H1 (cell line): ENCODE results near the gene UBE3C. TPM values are rescaled to one million over a fixed set of nuclear protein-coding genes. Genes with fewer than 3 reads are reported as not detected.

Experiments
- CTCF ChIA-PET: fragments of 300-600 bp; sonication (Branson Sonifier 250); formaldehyde crosslinking; loops from one replicate; lab custom pipeline; 2021; ENCODE audit not compliant: partially characterized antibody; lab: Charles Lee
- POLR2A ChIA-PET: fragments of 300-600 bp; sonication (Branson Sonifier 250); formaldehyde crosslinking; loops from one replicate; lab custom pipeline; 2021; ENCODE audit warnings: inconsistent platforms; ENCODE audit not compliant: partially characterized antibody; lab: Charles Lee
- DNase-seq, 2 experiments: peaks; one replicate each; pipeline versions ENCODE4 v3.0.0 to v3.0.0-alpha.2; 2010 to 2022; ENCODE audit warnings: low spot score in 2 of 2, low read depth in 1 of 2, mixed read lengths in 1 of 2
- FAIRE-seq: peaks from 2 replicates; lab custom pipeline; 2011; peaks lifted over from hg19 to GRCh38; lab: Jason Lieb, UNC
- H2AFZ ChIP-seq: 2 replicates; pipeline ENCODE4 v1.8.1; 2012; ENCODE audit warnings: low read length, inconsistent platforms
- H2AK5ac ChIP-seq: 2 replicates; pipeline ENCODE4 v1.6.1; 2013; ENCODE audit warnings: low read depth, low read length
- H2BK120ac ChIP-seq: replicated peaks from 2 replicates; pipeline ENCODE3; 2013; ENCODE audit warnings: low read depth, low read length, inconsistent platforms
- H2BK12ac ChIP-seq: 2 replicates; pipeline ENCODE4 v1.6.1; 2013; ENCODE audit warnings: low read depth, low read length
- H2BK15ac ChIP-seq: 2 replicates; pipeline ENCODE4 v1.6.1; 2013; ENCODE audit warnings: low read length
- H2BK20ac ChIP-seq: 2 replicates; pipeline ENCODE4 v1.6.1; 2013; ENCODE audit warnings: low read length
- H2BK5ac ChIP-seq: 2 replicates; pipeline ENCODE4 v1.6.1; 2013; ENCODE audit warnings: low read depth, low read length
- H3K14ac ChIP-seq: 2 replicates; pipeline ENCODE4 v1.6.1; 2013; ENCODE audit warnings: inconsistent platforms; ENCODE audit not compliant: insufficient read length
- H3K18ac ChIP-seq: 2 replicates; pipeline ENCODE4 v1.6.1; 2013; ENCODE audit warnings: low read length; ENCODE audit errors: extremely low read depth
- H3K23ac ChIP-seq: 2 replicates; pipeline ENCODE4 v1.6.1; 2013; ENCODE audit warnings: inconsistent platforms; ENCODE audit not compliant: insufficient read length
- H3K23me2 ChIP-seq: 2 replicates; pipeline ENCODE4 v1.6.1; 2013; ENCODE audit warnings: low read depth, low read length
- H3K27ac ChIP-seq: 2 replicates; pipeline ENCODE4 v1.6.1; 2011; ENCODE audit warnings: low read depth, low read length, inconsistent platforms
- H3K27me3 ChIP-seq, 4 experiments: replicated peaks in 1 of 4; 1 replicate in 1 of 4; 2 replicates in 3 of 4; pipeline versions ENCODE4 v1.6.1 to v1.8.1; 2011 to 2013; ENCODE audit warnings: low read length in 3 of 4, mild to moderate bottlenecking in 3 of 4, inconsistent platforms in 2 of 4, mixed read lengths in 2 of 4, moderate library complexity in 1 of 4; ENCODE audit not compliant: control insufficient read depth in 3 of 4, insufficient read depth in 3 of 4; ENCODE audit errors: extremely low read depth in 1 of 4
- H3K36me3 ChIP-seq, 4 experiments: 2 replicates each; pipeline versions ENCODE4 v1.6.1 to v1.8.1; 2011 to 2013; ENCODE audit warnings: mild to moderate bottlenecking in 4 of 4, low read length in 3 of 4, moderate library complexity in 2 of 4, control low read depth in 1 of 4, inconsistent platforms in 1 of 4; ENCODE audit not compliant: insufficient read depth in 4 of 4, control insufficient read depth in 2 of 4
- H3K4ac ChIP-seq: replicated peaks from 2 replicates; pipeline ENCODE3; 2013; ENCODE audit warnings: low read length, low read depth, mixed read lengths, inconsistent platforms; ENCODE audit not compliant: insufficient read length
- H3K4me1 ChIP-seq, 4 experiments: replicated peaks in 1 of 4; 1 replicate in 1 of 4; 2 replicates in 3 of 4; pipeline versions ENCODE4 v1.6.1 to v1.8.1; 2011 to 2013; ENCODE audit warnings: low read length in 3 of 4, inconsistent platforms in 2 of 4, mixed read lengths in 1 of 4; ENCODE audit not compliant: insufficient read depth in 4 of 4, control insufficient read depth in 3 of 4
- H3K4me2 ChIP-seq, 2 experiments: 2 replicates each; pipeline versions ENCODE4 v1.6.1 to v1.8.1; 2011 to 2013; ENCODE audit warnings: low read depth in 2 of 2, low read length in 2 of 2, control low read depth in 1 of 2, inconsistent platforms in 1 of 2, mild to moderate bottlenecking in 1 of 2; ENCODE audit not compliant: insufficient read depth in 1 of 2
- H3K4me3 ChIP-seq, 4 experiments: fragments of 200-600, 300-600 bp in 1 of 4; sonication (generic), shearing (Covaris generic), sonication (Bioruptor Twin) in 1 of 4; 2 replicates each; pipeline versions ENCODE4 v1.5.1 to v1.8.1; 2011 to 2016; ENCODE audit warnings: low read length in 4 of 4, low read depth in 3 of 4, control low read depth in 2 of 4, inconsistent platforms in 2 of 4, mild to moderate bottlenecking in 2 of 4, mixed read lengths in 1 of 4, moderate library complexity in 1 of 4; ENCODE audit not compliant: insufficient read depth in 2 of 4; ENCODE audit errors: extremely low read depth in 1 of 4
- H3K56ac ChIP-seq: replicated peaks from 2 replicates; pipeline ENCODE3; 2013; ENCODE audit warnings: low read depth, mild to moderate bottlenecking, mixed read lengths, low read length, inconsistent platforms; ENCODE audit not compliant: insufficient read length
- H3K79me1 ChIP-seq: 2 replicates; pipeline ENCODE4 v1.6.1; 2013; ENCODE audit warnings: low read depth, low read length, control low read depth
- H3K79me2 ChIP-seq, 2 experiments: 2 replicates each; pipeline versions ENCODE4 v1.6.1 to v1.8.1; 2012 to 2013; ENCODE audit warnings: low read length in 2 of 2, mild to moderate bottlenecking in 2 of 2, inconsistent platforms in 1 of 2; ENCODE audit not compliant: insufficient read depth in 2 of 2, control insufficient read depth in 1 of 2
- H3K9ac ChIP-seq, 4 experiments: replicated peaks in 1 of 4; 1 replicate in 1 of 4; 2 replicates in 3 of 4; pipeline versions ENCODE4 v1.6.1 to v1.8.1; 2011 to 2013; ENCODE audit warnings: low read depth in 3 of 4, low read length in 3 of 4, control low read depth in 2 of 4, mild to moderate bottlenecking in 2 of 4, moderate library complexity in 2 of 4, inconsistent platforms in 1 of 4; ENCODE audit errors: extremely low read depth in 1 of 4
- H3K9me3 ChIP-seq, 2 experiments: 2 replicates each; pipeline versions ENCODE4 v1.6.1 to v1.8.1; 2012 to 2013; ENCODE audit warnings: mild to moderate bottlenecking in 2 of 2, moderate library complexity in 2 of 2, control low read depth in 1 of 2, inconsistent platforms in 1 of 2, low read depth in 1 of 2, low read length in 1 of 2, mixed read lengths in 1 of 2; ENCODE audit not compliant: insufficient read depth in 2 of 2
- H4K20me1 ChIP-seq, 2 experiments: replicated peaks in 1 of 2; 2 replicates each; pipeline versions ENCODE3 to v1.8.1; 2011 to 2013; ENCODE audit warnings: inconsistent platforms in 2 of 2, low read length in 2 of 2, mild to moderate bottlenecking in 1 of 2; ENCODE audit not compliant: insufficient read depth in 2 of 2, control insufficient read depth in 1 of 2
- H4K5ac ChIP-seq: 2 replicates; pipeline ENCODE4 v1.6.1; 2013; ENCODE audit warnings: low read length, low read depth, mixed read lengths, inconsistent platforms; ENCODE audit not compliant: insufficient read length
- H4K8ac ChIP-seq: 2 replicates; pipeline ENCODE4 v1.8.0; 2013; ENCODE audit warnings: mild to moderate bottlenecking, moderate library complexity, low read length, inconsistent platforms; ENCODE audit not compliant: insufficient read depth; ENCODE audit errors: extremely low read depth
- H4K91ac ChIP-seq: replicated peaks from 2 replicates; pipeline ENCODE3; 2013; ENCODE audit warnings: low read length, mixed read lengths, inconsistent platforms; ENCODE audit not compliant: insufficient read length
- BCL11A ChIP-seq, 2 experiments: IDR thresholded peaks; one replicate each; pipeline ENCODE4 v1.6.1; 2011; ENCODE audit warnings: low read depth in 2 of 2, low read length in 2 of 2, mild to moderate bottlenecking in 2 of 2
- CEBPB ChIP-seq: IDR thresholded peaks from 2 replicates; pipeline ENCODE4 v1.6.1; 2012; ENCODE audit warnings: low read depth, low read length
- EZH2 ChIP-seq: fragments of 200-600 bp; sonication (generic); IDR thresholded peaks from 2 replicates; pipeline ENCODE4 v1.7.1; 2012; ENCODE audit warnings: low read depth, mild to moderate bottlenecking, moderate library complexity, low read length, inconsistent platforms; ENCODE audit not compliant: severe bottlenecking
- POU5F1 ChIP-seq: IDR thresholded peaks from 2 replicates; pipeline ENCODE4 v1.6.1; 2011; ENCODE audit warnings: low read depth, mild to moderate bottlenecking, low read length, moderate library complexity
- RXRA ChIP-seq: IDR thresholded peaks from 2 replicates; pipeline ENCODE4 v1.6.1; 2011; ENCODE audit warnings: low read depth, mild to moderate bottlenecking, low read length, moderate library complexity; ENCODE audit not compliant: insufficient read depth
- TAF1 ChIP-seq: IDR thresholded peaks from 2 replicates; pipeline ENCODE4 v1.6.1; 2011; ENCODE audit warnings: mild to moderate bottlenecking, low read depth, low read length
- WGBS, 2 experiments: shearing (Covaris generic) in 1 of 2; methylation state at CpG; one replicate each; pipeline versions ENCODE4 v1.1.6 to v1.1.7; 2013 to 2015; ENCODE audit warnings: low lambda C conversion rate in 2 of 2, mixed read lengths in 2 of 2, inconsistent platforms in 1 of 2, low coverage in 1 of 2, missing lambda C conversion rate in 1 of 2; ENCODE audit not compliant: insufficient replicate concordance in 2 of 2, insufficient coverage in 1 of 2, insufficient read length in 1 of 2; ENCODE audit errors: extremely low coverage in 1 of 2, missing lambda C conversion rate in 1 of 2; 5-methylcytosine and 5-hydroxymethylcytosine counted together
- polyA plus RNA-seq, 7 experiments: library from polyadenylated mRNA; depleted of rRNA in 3 of 7; stranded (reverse) in 5 of 7; unstranded in 2 of 7; fragments of >200 nt in 5 of 7; fragments of 200-250 nt in 2 of 7; gene quantifications; 1 replicate in 5 of 7; 2 replicates in 1 of 7; 4 replicates in 1 of 7; pipeline versions ENCODE4 v1.2.1 to v1.2.3, GENCODE V29; 2011 to 2013; ENCODE audit warnings: missing spikeins in 2 of 7, mixed read lengths in 2 of 7
- total RNA-seq: library from RNA; stranded (reverse); fragmentation: NEBNext Ultra II Directional; extraction: Animal tissue kit (Norgen Biotek cat#: 25700); gene quantifications from 2 replicates; pipeline ENCODE4 v1.2.1, GENCODE V29; 2021
- TF ChIP-seq, protein P1 (sequence below): IDR thresholded peaks from 2 replicates; pipeline ENCODE4 v1.6.1; 2012; ENCODE audit warnings: inconsistent platforms

The UBE3C gene
- total and polyA plus RNA-seq, 2 of the 8 experiments (the other 6 are each of a cell fraction or from before 2014, with no cell fraction given) = 32.0 to 54.1 TPM

GRCh38 chr7:157279741-157280215 lies 141.1 kb downstream of the UBE3C start:
- H3K14ac ChIP-seq = no peak overlapping the region
- peaks cover 0 to 9% (median 3%) of the 10 kb centered on the region in 4 experiments; a peak in 4 of 7 replicates for H3K4me1 ChIP-seq
- POLR2A ChIA-PET = interaction anchor here (0.6 to 1.3 kb wide), 4 partner anchors 11 to 327 kb away, joined by 3 to 4 read pairs (median 3); no protein-coding TSS in a partner anchor
- peak overlapping the region in 1 of 4 experiments; percentile 16; a peak in 2 of 8 replicates for H3K4me3 ChIP-seq
- peak overlapping the region; percentile 71; the same call in 1 of the 2 replicates for H2BK5ac ChIP-seq
- no peak for DNase-seq
- WGBS, 2 experiments = 87% methylated on average over 10 of the region's 39 CpGs; no CpG with 5 or more reads in 1 of the 2 experiments
- H2AFZ ChIP-seq = no peak overlapping the region
- H4K5ac ChIP-seq = no peak overlapping the region
- peak overlapping the region; percentile 61; the same call in 1 of the 2 replicates for H2BK15ac ChIP-seq
- peak overlapping the region; percentile 74 for H4K91ac ChIP-seq
- no peak overlapping the region for H4K8ac ChIP-seq
- H2BK20ac ChIP-seq = no peak overlapping the region
- no peak for FAIRE-seq
- H3K36me3 ChIP-seq = no peaks in the 10 kb centered on the region
- H3K79me1 ChIP-seq = no peaks in the 10 kb centered on the region
- H3K27ac ChIP-seq = no peak overlapping the region
- no peak overlapping the region for H2BK120ac ChIP-seq
- no peak overlapping the region; the same call in 1 of the 2 replicates for H2BK12ac ChIP-seq
- H2AK5ac ChIP-seq = peak overlapping the region; percentile 75; the same call in 1 of the 2 replicates
- CTCF ChIA-PET = interaction anchor here (0.8 to 1.3 kb wide), 7 partner anchors 29 to 1869 kb away, joined by 3 to 5 read pairs (median 3); no protein-coding TSS in a partner anchor
- no peak overlapping the region for H3K23ac ChIP-seq
- H3K79me2 ChIP-seq = no peaks in the 10 kb centered on the region
- H3K27me3 ChIP-seq = no peaks in the 10 kb centered on the region
- H3K9ac ChIP-seq = no peak overlapping the region
- peak overlapping the region; percentile 91 for H3K4ac ChIP-seq
- peak overlapping the region in 1 of 2 experiments; percentile 30; a peak in 1 of 4 replicates for H3K4me2 ChIP-seq
- H3K23me2 ChIP-seq = no peaks in the 10 kb centered on the region
- H3K18ac ChIP-seq = no peak overlapping the region
- no peaks in the 10 kb centered on the region for H4K20me1 ChIP-seq
- no peak for TF ChIP-seq TAF1
- TF ChIP-seq POU5F1 = no peak
- no peak for TF ChIP-seq BCL11A (IDR thresholded peaks at IDR 0.05; ENCODE audit: low read depth in 2 of 2, low read length in 2 of 2)
- no peak for TF ChIP-seq RXRA
- TF ChIP-seq EZH2 = no peak
- no peak for TF ChIP-seq CEBPB
- TF ChIP-seq, protein P1, sequence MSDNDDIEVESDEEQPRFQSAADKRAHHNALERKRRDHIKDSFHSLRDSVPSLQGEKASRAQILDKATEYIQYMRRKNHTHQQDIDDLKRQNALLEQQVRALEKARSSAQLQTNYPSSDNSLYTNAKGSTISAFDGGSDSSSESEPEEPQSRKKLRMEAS = peak; percentile 34; the same call in 1 of the 2 replicates
- peaks cover 9 to 10% of the 10 kb centered on the region in 2 experiments for H3K9me3 ChIP-seq
- H3K56ac ChIP-seq = no peak overlapping the region
